Measurements from ENCODE around the gene STARD13.

- TF ChIP-seq CTCF (IDR thresholded peaks at IDR 0.05; ENCODE audit: insufficient read depth, low read length, poor library complexity, severe bottlenecking), result no peak
- TF ChIP-seq EZH2phosphoT487 (conservative IDR thresholded peaks at IDR 0.05; ENCODE audit: low read length), result no peak
These were observed 104.3 kb downstream of the STARD13 start for GRCh38 chr13:33181264-33181663.
